ENCODE results near the gene FSTL4.

Gene FSTL4

DNA sequence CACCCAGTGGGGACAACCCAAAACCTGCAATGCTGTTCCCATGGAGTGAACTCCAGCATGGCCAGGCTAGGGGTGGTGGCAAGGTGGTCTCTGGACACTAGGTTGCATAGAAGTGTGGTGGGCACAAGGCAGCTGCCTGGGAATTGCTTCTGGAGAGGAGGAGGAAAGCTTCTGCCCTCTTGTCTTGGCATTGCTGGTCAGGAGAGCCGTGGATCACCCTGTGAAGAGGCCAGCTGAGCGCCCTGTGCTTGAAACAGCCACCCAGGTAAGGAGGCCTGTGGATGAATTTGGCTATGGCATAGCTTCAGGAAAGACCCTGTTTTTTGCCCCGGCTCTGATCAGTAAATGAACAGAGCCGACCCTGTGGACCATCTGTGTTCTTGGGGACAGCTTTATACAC lies 287.4 kb downstream of the FSTL4 start:
- Histone ChIP-seq H2AFZ (ENCODE audit: low read length) (no peak overlapping the region), H4K20me1 (ENCODE audit: insufficient read depth, low read length) (no peaks in the 10 kb centered on the region), H3K9me2 (replicated peaks; ENCODE audit: insufficient read depth, low read length) (no peaks in the 10 kb centered on the region), H3K4me3 (ENCODE audit: low read length) (no peak overlapping the region), H3K27ac (ENCODE audit: low read length) (no peak overlapping the region), H3K4me1 (ENCODE audit: low read length) (0 out of 2 replicates have a peak, but pooled peaks cover 3% of the 10 kb centered on the region), H3K4me2 (ENCODE audit: low read depth, low read length) (no peak overlapping the region), H3F3A (ENCODE audit: insufficient read depth, low read length) (no peaks in the 10 kb centered on the region), H3K36me3 (replicated peaks; ENCODE audit: insufficient read depth, low read length) (no peaks in the 10 kb centered on the region), H3K9me3 (replicated peaks; ENCODE audit: insufficient read depth, low read length) (no peaks in the 10 kb centered on the region), H3K9ac (ENCODE audit: low read length) (no peak overlapping the region), H3K27me3 (replicated peaks; ENCODE audit: insufficient read depth, low read length) (no peaks in the 10 kb centered on the region), H3K79me2 (ENCODE audit: low read length) (no peaks in the 10 kb centered on the region)
- no peak for DNase-seq
- TF ChIP-seq EZH2phosphoT487 (IDR thresholded peaks at IDR 0.05; ENCODE audit: low read length): no peak
- TF ChIP-seq, protein P1, sequence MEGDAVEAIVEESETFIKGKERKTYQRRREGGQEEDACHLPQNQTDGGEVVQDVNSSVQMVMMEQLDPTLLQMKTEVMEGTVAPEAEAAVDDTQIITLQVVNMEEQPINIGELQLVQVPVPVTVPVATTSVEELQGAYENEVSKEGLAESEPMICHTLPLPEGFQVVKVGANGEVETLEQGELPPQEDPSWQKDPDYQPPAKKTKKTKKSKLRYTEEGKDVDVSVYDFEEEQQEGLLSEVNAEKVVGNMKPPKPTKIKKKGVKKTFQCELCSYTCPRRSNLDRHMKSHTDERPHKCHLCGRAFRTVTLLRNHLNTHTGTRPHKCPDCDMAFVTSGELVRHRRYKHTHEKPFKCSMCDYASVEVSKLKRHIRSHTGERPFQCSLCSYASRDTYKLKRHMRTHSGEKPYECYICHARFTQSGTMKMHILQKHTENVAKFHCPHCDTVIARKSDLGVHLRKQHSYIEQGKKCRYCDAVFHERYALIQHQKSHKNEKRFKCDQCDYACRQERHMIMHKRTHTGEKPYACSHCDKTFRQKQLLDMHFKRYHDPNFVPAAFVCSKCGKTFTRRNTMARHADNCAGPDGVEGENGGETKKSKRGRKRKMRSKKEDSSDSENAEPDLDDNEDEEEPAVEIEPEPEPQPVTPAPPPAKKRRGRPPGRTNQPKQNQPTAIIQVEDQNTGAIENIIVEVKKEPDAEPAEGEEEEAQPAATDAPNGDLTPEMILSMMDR (IDR thresholded peaks at IDR 0.05; ENCODE audit: low read length): no peak
- no peak for TF ChIP-seq EZH2 (optimal IDR thresholded peaks at IDR 0.05; ENCODE audit: low read depth, low read length)

DNA sequence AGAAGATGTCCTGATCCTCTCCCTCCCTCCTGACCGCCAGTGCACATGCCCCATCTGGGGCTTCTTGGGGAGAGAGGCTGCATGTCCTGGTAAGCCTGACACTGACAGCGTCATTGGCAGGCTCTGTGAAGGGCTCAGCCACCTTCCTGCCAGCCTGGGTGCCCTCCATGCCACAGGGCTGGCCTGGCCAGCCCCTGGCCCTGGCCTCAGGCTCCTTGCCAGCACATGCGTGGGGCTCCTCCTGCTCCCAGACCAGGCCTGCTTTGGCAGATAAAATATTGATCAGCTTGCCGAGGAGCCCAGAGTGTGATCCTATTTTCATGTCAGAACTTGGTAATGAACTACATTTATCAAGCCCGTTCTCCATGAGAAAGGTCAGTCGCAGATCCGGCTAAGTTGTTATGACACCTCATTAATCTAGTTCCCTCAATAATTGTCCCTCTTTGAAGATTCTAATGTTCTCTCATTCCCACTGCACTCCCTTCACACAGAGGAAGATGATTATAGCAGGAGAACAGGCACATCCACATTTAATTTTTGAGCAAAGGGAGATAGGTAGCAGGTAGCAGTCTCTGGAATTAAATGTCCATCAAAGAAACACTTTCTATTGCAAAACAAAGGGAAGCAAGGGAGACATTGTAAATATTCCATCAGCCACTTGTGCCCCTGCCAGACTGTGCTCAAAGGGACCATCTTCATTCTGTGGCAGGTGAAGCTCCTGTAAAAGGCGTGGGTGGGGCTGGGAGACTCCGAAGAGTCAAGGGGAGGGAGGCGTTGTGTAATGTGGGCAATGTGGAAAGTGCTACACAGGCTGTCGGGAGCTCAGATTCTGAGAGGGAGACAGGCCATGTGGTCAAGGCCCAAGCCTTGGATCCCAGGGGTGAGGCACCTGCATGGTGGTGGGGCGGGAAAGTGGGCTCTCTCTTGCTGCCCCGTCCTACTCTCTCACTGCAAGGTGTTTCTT lies 288.6 kb downstream of the FSTL4 start:
- no peak for TF ChIP-seq EZH2phosphoT487 (IDR thresholded peaks at IDR 0.05; ENCODE audit: low read length)
- no peak for TF ChIP-seq EZH2 (optimal IDR thresholded peaks at IDR 0.05; ENCODE audit: low read depth, low read length)
- TF ChIP-seq, protein P1 (IDR thresholded peaks at IDR 0.05; ENCODE audit: low read length): no peak
- DNase-seq: no peak
- Histone ChIP-seq H3K9ac (ENCODE audit: low read length) (no peak overlapping the region), H2AFZ (ENCODE audit: low read length) (no peak overlapping the region), H3K27me3 (replicated peaks; ENCODE audit: insufficient read depth, low read length) (no peaks in the 10 kb centered on the region), H3K9me2 (replicated peaks; ENCODE audit: insufficient read depth, low read length) (no peaks in the 10 kb centered on the region), H3K9me3 (replicated peaks; ENCODE audit: insufficient read depth, low read length) (no peaks in the 10 kb centered on the region), H4K20me1 (ENCODE audit: insufficient read depth, low read length) (no peaks in the 10 kb centered on the region), H3K4me1 (ENCODE audit: low read length) (0 out of 2 replicates have a peak, but pooled peaks cover 3% of the 10 kb centered on the region), H3K4me3 (ENCODE audit: low read length) (no peak overlapping the region), H3F3A (ENCODE audit: insufficient read depth, low read length) (no peaks in the 10 kb centered on the region), H3K36me3 (replicated peaks; ENCODE audit: insufficient read depth, low read length) (no peaks in the 10 kb centered on the region), H3K27ac (ENCODE audit: low read length) (no peak overlapping the region), H3K4me2 (ENCODE audit: low read depth, low read length) (no peak overlapping the region), H3K79me2 (ENCODE audit: low read length) (no peaks in the 10 kb centered on the region)

DNA sequence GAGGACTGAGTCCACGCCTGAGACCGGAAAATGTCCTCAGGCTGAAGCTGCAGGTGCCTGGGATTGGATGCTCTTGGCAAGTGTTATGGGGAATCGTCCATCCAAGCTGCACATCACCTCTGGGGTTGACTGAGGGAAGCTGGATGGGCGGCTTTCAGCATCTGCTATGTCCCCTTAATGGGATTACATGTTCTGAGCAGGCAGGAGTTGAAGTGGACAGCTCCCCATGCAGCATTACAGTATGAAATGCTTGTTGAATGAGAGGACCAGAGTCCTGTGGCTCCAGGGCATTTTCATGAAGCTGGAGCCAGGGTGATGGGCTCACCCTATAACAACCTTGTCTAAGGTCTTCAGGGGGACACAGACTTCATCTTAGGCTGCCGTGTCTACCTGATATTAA lies 289.6 kb downstream of the FSTL4 start:
- no peaks in the 10 kb centered on the region for H3F3A ChIP-seq (ENCODE audit: insufficient read depth, low read length)
- H3K79me2 ChIP-seq (ENCODE audit: low read length): no peaks in the 10 kb centered on the region
- no peaks in the 10 kb centered on the region for H3K27me3 ChIP-seq (replicated peaks; ENCODE audit: insufficient read depth, low read length)
- H3K4me3 ChIP-seq (ENCODE audit: low read length): no peak overlapping the region
- no peaks in the 10 kb centered on the region for H3K9me2 ChIP-seq (replicated peaks; ENCODE audit: insufficient read depth, low read length)
- TF ChIP-seq, protein P1 (IDR thresholded peaks at IDR 0.05; ENCODE audit: low read length): no peak
- TF ChIP-seq EZH2phosphoT487 (IDR thresholded peaks at IDR 0.05; ENCODE audit: low read length) (no peak), EZH2 (optimal IDR thresholded peaks at IDR 0.05; ENCODE audit: low read depth, low read length) (no peak)
- H4K20me1 ChIP-seq (ENCODE audit: insufficient read depth, low read length): no peaks in the 10 kb centered on the region
- no peak overlapping the region for H3K9ac ChIP-seq (ENCODE audit: low read length)
- no peak overlapping the region for H3K27ac ChIP-seq (ENCODE audit: low read length)
- H3K36me3 ChIP-seq (replicated peaks; ENCODE audit: insufficient read depth, low read length): no peaks in the 10 kb centered on the region
- H3K4me1 ChIP-seq (ENCODE audit: low read length): 0 out of 2 replicates have a peak, but pooled peaks cover 3% of the 10 kb centered on the region
- no peak overlapping the region for H2AFZ ChIP-seq (ENCODE audit: low read length)
- no peak overlapping the region for H3K4me2 ChIP-seq (ENCODE audit: low read depth, low read length)
- DNase-seq: no peak
- H3K9me3 ChIP-seq (replicated peaks; ENCODE audit: insufficient read depth, low read length): no peaks in the 10 kb centered on the region
